Measurements from ENCODE around the gene ASCC1.
"Not testable (repeated sequence)": the region's sequence is repeated elsewhere in the genome, so short reads cannot be mapped to it uniquely, and the experiment has no call there.

The ASCC1 gene, protein sequence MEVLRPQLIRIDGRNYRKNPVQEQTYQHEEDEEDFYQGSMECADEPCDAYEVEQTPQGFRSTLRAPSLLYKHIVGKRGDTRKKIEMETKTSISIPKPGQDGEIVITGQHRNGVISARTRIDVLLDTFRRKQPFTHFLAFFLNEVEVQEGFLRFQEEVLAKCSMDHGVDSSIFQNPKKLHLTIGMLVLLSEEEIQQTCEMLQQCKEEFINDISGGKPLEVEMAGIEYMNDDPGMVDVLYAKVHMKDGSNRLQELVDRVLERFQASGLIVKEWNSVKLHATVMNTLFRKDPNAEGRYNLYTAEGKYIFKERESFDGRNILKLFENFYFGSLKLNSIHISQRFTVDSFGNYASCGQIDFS

DNA sequence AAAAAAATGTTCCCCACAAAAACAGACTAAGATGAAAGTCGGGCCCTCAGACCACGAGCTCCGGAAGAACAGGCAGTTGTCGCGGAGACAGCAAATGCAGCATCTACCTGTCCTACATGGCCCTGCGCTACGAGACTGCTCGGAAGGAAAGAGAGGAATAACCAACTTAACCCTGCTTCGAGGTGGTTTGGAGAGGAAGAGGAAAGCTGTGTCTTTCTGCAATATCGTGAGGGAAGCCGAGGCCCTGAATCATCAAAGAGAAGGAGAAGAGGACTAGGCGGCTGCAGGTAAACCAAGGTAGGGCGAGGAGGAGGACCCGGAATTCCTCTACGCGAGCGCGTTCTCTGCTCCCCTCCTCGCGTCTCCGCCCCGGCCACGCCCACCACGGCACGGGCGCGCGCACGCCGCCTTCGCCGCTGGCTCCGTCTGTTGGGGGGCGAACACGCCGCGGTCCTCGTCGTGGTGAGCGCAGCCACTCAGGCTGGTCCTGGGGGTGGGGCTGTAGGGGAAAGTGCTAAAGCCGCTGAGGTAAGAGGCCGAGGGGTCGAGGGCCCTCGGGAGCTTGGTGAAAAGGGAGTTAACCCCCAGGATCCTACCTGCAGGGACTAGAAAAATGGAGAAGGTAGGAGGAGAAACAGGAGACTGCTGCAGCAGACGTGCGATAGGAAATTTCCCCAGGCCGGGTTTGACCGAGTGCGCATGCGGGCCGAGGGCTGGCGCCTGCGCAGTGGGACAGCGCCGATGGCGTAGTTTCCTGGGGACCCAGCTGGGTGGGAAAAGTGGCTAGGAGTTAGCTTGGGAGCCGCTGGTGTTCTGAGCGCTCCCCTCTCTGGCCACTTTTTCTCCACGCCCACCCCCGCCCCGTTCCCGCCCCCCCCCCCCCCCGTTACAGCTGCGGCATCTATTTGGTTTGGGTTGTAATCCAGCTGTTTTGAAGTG, at the start of gene ASCC1, which contains the start of gene ANAPC16:
TSS of gene ASCC1 (minus strand) at position 666 of the 939 bp plus-strand sequence. CDS start 2,978 bp downstream, outside the sequence.
TSS of gene ANAPC16 (plus strand) at position 402 of the 939 bp plus-strand sequence. CDS start 7,903 bp downstream, outside the sequence.
- DNase-seq, result peak; percentile 91

DNA sequence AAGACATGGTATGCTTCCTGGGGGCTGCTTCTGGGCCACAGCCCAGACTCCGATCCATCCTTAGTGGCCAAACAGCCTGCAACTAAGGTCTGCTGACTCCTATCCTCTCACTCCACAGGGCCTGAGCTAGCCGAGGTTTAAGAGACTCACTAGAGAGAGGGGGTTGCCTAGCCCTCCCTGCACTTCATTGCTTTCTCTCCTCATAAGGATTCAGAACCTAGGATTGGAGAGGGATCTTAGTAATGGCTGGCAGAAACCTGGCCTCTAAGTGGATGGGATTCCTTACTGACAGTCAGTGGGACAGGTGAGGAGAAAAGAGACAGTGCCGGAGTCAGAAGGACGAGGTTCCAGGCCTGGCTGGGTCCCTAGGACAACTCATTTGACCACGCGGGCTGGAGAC, 49.4 kb upstream of the ASCC1 start:
- no peak for DNase-seq

DNA sequence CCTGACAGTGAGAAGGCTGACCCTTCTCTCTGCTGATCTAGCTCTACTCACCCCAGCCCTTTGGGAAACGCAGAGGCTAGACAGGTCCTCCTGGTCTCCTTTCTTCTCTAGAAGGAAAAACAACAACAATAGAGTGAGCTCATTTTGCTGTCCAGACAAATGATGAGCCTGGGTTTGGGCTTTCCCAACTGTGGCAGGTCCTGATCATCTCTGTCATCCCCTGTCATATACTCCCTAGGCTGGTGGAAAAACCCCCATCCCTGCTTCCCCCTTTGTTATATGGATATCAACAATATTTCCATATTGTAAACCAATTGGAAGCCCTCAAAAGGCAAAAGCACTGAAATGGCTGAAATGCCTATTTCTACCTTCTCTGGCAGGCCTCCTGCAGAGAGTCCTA, 48.5 kb upstream of the ASCC1 start:
- DNase-seq, result no peak

DNA sequence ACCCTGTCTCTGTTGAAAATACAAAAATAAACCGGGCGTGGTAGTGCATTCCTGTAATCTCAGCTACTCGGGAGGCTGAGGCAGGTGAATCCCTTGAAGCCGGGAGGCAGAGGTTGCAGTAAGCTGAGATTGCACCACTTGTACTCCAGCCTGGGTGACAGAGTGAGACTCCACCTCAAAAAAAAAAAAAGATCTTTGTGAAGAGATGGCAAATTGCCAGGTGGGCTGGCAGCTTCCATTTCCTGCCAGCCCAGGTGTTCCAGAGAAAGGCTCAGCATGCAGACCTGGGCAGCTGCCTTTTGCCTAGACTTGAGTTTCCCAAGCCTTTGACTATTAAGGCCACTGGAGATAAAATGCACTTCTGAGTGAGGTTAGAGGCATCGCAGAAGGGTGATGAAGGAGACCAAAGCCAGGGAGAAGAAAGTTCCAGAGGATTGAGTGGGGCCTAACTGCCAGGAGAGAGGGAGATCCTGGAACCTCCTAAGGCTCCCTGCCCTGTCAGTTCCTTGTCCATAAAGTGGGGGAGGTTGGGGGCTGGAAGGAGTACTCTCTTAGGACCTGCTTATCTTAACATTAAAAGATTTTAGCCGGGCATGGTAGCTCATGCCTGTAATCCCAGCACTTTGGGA, 47.7 kb upstream of the ASCC1 start:
- DNase-seq, result no peak

DNA sequence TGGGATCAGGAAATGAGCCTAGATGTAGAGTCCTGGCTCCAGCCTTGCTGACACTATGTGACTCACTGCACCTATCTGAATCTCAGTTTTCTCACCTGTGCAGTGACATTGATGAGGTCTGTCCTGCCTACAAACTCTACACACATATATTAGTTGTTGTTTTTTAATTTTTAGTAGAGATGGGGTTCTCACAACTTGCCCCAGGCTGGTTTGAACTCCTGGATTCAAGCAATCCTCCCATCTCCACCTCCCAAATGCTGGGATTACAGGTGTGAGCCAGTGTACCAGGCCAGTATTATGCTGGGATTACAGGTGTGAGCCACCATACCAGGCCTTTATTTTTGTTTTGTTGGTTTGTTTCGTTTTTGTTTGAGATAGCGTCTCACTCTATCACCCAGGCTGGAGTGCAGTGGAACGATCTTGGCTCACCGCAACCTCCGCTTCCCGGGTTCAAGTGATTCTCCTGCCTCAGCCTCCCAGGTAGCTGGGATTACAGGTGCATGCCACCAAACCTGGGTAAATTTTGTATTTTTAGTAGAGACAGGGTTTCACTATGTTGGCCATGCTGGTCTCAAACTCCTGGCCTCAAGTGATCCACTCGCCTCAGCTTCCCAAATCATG, 45.8 kb upstream of the ASCC1 start:
- no peak for DNase-seq

DNA sequence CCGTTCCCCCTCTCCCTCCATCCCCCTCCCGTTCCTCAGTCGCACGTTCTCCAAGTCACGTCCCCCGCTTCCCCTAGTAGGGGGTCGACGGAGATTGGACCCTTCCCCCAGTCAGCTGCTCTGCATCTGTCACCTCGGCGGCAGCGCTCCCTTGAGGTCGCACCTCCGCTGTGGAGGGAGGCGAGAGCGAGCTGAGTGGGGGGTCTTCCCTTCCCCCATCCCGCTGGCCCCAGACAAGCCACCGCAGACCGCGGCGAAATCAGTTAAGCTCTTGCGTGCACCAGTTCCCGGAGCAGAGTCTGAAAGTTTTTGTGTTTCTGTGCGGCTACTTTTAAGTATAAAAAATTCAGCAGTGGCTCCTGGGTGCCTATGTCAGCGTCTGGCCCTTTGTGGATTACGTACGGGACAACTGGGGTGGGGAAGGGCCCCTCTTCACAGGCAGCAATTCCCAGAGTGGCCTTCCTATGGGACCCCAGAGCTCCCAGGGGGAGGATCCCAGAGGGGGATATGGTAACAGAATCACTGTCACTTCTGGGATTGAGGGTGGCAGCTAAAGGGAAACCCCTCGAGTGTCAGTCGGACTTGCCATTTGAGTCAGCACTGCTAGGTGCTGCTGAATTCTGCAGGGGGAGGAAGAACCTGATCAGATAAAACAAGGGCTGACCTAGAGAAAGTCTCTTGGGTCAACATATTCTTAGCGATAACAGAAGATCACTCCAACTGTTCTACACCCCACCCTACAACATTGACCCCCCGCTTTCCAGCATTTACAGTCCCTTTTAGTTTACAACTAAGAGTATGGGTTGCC, 45.1 kb upstream of the ASCC1 start:
- DNase-seq, result no peak

DNA sequence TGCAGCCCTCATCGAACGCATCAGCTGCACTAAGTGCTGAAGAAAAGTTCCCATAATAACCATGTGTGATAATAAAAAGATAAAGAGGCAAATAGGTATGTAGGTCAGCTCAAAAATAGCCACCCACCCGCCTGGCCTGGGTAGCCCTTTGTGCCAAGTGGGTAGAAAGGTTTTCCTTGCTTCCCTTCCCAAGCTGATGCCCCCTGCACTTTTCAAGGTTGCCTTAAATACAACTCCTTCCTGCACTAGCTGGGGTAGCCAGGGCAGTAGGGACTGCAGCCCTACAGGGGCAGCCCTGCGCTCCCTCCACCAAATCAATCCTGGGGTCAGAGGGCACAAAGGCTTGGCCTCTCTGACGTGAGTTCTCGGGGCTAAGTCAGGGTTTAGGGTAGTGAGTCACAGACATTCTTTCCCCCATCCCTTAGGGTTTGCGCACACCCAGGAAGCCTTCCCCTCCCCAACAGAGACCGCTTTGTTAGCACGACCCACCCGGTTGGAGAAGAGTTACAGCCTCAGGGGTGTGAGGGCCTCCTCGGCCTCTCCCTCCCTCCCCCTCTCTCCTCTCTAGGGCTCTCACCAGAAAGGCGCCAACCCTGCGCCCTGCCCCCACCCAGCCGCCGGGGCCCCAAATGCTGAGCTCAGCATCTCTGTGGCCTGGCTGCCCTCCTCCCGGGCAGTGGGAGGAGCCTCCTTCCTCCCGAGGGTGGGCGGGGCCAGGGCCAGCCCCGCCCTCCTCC, 44.3 kb upstream of the ASCC1 start:
- DNase-seq, result peak; percentile 96

DNA sequence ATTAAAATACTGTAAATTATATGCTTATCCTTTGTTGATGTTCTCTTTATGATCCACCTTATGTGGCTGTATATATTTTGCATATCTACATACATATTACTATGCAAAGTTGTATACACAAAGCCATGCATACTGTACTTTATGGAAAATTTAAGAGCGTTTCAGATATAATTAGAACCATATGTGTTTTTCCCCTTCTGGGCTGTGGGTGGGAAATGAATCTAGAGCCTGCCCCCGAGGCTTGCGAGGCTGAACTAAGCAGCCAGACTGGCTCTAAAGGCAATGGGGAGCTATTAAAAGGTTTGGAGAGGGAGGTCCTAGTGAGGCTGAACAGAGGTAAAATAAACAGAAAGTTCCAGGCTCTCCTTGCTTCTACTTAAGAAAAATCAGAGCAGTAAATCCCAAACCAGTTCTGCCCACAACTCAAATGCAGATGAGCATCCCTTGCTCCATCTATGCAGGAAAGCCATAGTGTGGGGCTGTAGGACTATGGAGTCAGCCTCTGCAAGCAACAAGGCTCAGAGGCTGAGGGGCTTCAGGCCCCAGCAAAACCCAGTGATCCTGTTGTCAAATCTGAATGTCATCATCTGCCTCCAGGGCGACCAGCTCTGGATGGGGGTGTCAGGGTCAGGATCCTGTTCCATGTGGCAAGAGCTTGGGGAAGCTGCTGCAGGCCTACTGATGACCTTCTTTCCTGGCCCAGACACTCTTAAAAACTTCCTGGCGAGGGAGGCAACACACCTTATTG, 43.6 kb upstream of the ASCC1 start:
- peak; percentile 94 for DNase-seq

DNA sequence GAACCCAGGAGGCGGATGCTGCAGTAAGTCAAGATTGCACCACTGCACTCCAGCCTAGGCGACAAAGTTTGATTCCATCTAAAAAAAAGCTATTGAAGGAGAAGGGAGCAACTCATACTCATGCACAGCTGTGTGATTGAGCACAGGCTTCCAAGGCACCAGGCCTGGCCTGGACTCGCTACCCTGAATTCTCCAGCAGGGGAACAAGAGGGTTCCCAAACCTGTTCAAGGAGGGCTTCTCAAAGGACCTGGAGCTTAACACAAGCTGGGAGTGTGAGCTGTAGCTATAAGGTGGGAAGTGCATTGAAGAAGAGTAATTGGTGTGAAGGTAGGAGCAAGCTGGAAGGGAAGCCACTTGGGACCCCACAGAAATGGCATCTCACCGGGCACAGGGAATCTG, 42.5 kb upstream of the ASCC1 start:
- no peak for DNase-seq

DNA sequence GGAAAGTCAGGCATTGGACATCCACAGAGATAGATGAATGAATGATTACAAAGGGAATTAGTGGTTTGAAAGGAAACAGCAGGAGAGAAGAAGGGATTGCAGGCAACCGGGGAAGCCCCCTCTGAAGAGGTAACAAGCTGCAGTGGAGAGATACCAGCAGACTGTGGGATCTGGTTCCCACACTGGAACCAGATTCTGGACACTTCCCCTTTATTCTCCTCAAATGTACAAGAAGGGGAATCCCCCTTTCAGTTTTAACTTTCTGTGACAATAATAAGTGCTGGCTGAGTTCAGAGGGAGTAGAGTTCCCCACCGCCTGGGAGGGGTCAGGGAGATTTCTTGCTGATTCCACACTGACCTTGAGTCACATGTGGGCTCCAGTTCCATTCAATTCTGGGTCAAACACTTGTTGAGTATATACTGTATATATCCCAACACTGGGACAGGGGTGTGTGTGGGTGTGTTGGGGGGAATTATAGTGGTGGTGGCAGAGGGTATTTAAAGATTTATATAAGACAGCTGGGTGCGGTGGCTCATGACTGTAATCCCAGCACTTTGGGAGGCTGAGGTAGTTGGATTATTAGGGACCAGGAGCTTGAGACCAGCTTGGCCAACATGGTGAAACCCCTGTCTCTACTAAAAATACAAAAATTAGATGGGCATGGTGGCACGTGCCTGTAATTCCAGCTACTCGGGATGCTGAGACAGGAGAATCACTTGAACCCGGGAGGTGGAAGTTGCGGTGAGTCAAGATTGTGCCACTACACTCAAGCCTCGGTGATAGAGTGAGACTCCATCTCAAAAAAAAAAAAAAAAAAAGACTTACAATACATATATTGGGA, 41.2 kb upstream of the ASCC1 start:
- DNase-seq, result no peak

DNA sequence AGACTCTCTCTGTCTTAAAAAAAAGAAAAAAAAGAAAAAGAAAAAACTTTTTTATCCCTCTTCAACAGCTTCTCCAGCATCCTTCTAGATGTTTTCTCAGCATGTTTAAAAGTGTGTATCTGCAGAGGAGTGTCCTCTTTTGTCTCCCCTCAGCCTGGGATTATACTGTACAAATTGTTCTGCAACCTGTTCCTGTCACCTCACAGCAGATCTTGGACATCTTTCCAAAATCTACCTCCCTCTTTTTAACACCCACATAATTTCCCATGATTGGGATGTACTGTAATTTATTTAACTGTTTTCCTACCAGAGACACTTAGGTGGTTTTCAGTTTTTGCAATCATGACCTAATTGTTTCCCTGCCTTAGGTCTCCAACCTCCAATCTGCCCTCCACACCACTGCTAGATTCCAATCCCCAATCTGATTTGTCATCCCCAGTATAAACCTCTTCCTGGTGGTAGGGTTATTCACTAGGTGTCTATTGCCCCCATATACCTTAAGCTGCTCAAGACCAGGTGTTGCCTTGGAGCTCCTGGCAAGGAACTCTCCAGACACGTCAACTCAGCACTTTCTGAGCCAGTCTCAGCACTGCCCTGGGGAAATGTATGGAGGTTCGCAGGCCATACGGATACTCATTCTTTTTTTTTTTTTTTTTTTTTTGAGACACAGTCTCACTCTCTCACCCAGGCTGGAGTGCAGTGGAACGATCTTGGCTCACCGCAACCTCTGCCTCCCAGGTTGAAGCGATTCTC, 40.1 kb upstream of the ASCC1 start:
- no peak for DNase-seq

DNA sequence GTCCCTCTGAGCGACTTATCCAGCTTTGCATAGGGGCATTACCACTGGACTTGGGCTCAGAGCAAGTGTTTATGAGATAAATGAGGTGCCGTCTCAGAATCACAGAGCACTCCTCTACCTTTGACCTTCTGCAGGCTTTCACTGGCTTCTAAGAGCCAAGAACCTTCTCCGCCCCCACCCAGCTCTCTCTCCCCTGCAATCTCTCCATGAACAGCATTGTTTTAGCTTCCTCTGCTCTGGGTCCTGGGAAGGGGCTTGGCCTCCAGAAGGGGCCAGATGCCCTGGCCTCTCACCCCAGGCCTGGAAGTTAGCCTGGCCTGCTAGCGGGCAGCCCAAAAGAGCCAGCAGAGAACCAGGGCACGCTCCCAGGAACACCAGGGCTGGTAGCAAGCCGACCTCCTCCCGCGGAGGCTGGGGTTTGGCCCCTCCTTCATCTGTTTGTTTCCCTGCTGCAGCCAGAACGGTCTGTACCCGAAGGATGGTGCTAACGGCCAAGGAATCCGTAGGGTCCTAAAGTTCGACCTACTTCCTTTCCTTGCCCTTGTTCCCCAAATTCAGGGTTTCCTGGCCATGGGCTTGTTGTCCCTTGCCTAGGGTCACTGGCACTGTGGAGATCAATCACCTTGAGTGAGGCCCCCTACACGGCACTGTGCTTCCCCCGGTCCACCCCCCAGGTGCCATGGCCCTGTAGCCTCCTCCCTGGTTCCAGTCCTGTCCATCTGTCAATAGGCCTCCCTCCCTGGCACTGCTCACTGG, 38.9 kb upstream of the ASCC1 start:
- DNase-seq, result peak; percentile 70

DNA sequence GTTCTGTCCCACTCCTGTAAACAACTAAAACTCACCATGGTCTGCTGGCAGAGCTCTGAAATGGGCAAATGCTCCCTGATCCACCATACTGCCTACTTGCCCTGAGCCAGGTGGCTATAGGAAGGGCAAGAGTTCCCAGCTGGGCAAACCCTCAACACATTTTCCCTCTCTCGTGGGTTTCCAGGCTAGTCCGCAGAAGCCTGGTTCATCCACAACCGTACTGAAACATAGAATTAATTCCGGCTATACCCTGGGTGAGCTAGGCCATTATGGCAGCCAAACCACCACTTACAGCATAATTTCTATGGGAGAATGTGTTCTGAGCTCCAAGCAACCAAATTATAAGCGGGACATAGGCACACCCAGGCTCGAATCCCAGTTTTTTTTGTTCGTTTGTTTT, 37.5 kb upstream of the ASCC1 start:
- no peak for DNase-seq

DNA sequence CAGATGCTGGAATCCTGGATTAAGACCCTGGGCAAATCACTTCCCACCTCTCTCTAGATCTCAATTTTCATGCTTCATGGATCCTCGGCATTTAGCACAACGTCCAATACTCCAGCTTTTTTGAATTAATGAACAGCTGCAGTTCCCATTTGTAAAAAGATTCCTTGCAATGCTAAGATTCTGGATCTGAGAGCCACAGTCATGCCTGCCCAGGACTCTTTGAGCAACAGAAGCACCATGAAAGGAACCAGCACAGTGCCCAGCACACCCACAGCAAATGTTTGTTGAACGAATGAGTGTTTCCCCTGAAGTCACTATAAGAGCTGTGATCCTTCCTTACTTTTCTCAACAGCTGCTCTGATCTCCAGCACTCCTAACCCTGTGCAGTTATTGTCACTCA, 36.9 kb upstream of the ASCC1 start:
- DNase-seq, result no peak

DNA sequence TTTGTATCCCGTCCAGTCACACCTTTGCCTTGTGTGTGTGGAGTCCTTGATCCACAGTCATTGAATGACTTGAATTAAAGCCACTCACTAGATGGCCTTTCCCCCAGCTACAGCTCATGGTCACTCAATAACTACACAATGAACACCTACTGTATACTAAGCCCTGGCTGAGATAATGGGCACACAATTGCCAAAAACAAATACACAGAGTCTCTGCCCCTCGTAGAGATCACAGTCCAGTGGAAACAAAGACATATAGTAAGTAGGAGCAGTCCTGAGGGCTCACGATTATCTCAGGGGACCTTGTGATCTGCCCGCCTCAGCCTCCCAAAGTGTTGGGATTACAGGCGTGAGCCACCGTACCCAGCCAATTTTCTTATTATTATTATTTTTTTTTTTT, 35.6 kb upstream of the ASCC1 start:
- no peak for DNase-seq

DNA sequence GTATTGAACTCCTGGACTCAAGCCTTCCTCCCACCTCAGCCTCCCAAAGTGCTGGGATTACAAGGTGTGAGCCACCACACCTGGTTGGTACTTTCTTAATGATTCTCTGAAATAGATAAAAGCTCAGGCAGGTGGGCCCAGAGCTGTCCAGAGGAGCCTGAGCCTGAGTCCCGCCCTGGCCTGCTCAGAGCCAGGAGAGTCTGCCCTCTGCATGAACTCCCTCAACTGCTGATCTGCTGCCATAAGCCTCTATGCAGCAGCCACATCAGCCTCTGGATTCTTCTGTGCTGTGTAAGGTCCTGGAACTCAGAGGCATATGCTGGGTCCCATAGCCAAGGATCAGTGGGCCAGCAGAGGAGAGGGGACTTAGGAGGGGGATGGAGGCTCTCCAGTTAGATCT, 34.6 kb upstream of the ASCC1 start:
- DNase-seq, result peak; percentile 67

DNA sequence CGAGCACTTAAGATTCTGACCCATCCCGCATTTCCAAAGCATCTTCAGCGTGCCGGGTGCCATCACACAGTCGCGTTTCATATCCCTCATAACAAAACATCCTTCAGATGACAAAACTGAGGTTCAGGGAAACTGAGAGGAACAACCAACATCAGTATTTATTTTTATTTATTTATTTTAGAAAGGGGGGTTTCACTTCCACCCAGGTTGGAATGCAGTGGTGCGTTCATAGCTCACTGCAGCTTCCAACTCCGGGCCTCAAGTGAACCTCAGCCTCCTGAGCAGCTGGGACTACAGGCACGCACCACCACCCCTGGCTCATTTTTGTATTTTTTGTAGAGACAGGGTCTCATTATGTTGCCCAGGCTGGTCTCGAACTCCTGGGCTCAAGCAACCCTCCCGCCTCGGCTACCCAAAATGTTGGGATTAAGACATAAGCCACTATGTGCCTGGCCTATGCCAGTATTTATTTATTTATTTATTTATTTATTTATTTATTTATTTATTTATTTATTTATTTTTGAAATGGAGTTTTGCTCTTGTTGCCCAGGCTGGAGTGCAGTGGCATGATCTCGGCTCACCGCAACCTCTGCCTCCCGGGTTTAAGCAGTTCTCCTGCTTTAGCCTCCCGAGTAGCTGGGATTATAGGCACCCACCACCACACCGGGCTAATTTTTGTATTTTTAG, 33.2 kb upstream of the ASCC1 start:
- not testable (repeated sequence) for DNase-seq

Data from fibroblast of skin of right quadriceps (primary cell).